Stromal cell of bone marrow (primary cell): ENCODE data around the gene ALDH2.
"Not testable (repeated sequence)": the region's sequence is repeated elsewhere in the genome, so short reads cannot be mapped to it uniquely, and the experiment has no call there.

Experiments
- DNase-seq: peaks from one replicate; pipeline ENCODE4 v3.0.0-alpha.2; 2012; ENCODE audit warnings: low read depth

The ALDH2 gene

DNA sequence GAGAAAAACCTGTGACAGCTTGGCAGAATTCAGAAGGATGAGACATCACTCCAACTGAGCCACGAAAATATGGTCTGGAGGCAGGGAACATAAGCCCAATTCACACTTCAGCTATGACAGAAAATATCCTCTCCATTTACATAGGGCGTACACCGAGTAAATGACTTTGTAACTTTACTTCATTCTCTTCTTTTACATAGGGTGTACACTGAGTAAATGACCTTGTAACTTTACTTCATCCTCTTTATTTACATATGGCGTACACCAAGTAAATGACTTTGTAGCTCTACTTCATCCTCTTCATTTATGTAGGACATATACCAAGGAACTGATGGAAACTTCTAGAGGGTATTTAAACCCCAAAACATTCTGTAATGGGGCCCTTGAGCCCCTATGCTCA lies 61.2 kb downstream of the ALDH2 start:
- DNase-seq: no peak

DNA sequence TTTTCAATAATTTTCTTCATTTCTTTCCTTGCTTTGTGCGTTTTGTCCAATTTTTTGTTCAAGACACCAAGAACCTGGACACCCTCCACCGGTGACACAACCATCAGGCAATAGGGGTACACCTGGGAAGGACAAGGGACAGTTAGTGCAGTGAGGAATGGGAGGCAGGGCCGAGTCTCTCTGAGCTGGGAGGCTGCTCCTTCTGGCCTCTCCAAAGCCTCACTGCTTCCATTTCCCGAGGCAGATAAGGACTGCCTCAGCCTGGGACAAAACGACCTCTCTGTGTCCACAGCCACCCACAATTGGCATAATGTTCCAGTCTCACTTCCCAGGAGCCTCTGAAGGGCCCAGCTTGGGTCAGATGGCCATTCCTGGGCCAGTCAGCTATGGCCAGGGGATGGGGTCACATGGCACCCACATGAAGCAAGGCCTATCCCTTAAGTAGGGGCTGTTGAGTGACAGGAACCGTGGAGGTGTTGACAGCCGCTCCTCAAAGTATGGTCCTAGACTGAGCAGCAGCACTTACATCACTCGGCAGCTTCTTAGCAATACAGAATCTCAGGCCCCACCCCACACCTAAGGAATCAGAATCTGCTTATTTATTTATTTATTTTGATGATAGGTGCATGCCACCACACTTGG lies 61.7 kb downstream of the ALDH2 start:
- no peak for DNase-seq

DNA sequence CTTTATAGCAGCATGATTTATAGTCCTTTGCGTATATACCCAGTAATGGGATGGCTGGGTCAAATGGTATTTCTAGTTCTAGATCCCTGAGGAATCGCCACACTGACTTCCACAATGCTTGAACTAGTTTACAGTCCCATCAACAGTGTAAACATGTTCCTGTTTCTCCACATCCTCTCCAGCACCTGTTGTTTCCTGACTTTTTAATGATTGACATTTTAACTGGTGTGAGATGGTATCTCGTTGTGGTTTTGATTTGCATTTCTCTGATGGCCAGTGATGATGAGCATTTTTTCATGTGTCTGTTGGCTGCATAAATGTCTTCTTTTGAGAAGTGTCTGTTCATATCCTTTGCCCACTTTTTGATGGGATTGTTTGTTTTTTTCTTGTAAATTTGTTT lies 62.9 kb downstream of the ALDH2 start:
- not testable (repeated sequence) for DNase-seq

DNA sequence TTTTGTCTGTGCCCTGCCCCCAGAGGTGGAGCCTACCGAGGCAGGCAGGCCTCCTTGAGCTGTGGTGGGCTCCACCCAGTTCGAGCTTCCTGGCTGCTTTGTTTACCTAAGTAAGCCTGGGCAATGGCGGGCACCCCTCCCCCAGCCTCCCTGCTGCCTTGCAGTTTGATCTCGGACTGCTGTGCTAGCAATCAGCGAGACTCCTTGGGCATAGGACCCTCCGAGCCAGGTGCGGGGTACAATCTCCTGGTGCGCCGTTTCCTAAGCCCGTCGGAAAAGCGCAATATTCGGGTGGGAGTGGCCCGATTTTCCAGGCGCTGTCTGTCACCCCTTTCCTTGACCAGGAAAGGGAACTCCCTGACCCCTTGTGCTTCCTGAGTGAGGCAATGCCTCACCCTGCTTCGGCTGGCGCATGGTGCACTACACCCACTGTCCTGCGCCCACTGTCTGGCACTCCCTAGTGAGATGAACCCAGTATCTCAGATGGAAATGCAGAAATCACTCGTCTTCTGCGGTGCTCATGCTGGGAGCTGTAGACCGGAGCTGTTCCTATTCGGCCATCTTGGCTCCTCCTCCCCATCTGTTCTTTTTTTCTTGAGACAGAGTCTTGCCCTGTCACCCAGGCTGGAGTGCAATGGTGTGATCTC lies 68.1 kb downstream of the ALDH2 start:
- DNase-seq: not testable (repeated sequence)

DNA sequence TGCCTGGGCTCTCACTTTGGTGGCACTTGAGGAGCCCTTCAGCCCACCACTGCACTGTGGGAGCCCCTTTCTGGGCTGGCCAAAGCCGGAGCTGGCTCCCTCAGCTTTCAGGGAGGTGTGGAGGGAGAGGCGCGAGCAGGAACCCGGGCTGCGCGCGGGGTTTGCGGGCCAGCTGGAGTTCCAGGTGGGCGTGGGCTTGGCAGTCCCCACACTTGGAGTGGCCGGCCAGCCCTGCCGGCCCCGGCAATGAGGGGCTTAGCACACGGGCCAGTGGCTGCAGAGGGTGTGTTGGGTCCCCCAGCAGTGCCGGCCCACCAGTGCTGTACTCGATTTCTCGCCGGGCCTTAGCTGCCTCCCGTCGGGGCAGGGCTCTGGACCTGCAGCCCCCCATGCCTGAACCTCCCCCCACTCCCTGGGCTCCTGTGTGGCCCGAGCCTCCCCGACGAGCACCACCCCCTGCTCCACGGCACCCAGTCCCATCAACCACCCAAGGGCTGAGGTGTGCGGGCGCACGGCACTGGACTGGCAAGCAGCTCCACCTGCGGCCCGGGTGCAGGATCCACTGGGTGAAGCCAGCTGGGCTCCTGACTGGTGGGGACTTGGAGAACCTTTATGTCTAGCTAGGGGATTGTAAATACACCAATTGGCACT lies 68.9 kb downstream of the ALDH2 start:
- DNase-seq: not testable (repeated sequence)

DNA sequence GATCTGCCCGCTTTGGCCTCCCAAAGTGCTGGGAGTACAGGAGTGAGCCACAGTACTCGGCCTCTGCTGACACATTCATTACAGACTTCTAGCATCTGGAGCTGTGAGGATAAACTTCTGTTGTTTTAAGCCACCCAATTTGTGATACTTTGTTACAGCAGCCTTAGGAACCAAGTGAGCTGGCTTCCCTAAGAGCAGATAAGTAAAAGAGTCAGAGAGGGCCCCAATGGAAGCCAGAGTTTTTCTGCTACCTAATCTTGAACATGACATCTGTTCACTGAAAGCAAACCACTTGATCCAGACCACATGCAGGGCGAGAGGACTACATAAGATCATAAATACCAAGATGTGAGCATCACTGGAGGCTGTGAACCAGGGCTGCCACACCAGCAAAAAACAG lies 71.6 kb downstream of the ALDH2 start:
- DNase-seq: no peak

DNA sequence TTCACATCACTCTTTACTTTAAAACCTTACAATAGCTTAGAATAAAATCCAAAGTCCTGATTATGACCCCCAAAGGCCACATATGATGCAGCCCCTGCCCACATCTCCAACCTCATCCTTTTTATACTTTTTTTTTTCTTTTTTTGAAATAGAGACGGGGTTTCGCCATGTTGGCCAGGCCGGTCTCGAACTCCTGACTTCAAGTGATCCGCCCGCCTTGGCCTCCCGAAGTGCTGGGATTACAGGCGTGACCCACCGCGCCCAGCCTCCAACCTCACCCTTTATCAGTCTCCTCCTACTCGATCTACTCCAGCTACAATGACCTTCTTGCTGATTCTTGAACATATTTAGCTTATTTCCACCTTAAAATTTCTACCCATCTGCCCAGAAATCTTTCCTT lies 74.1 kb downstream of the ALDH2 start:
- DNase-seq: no peak

DNA sequence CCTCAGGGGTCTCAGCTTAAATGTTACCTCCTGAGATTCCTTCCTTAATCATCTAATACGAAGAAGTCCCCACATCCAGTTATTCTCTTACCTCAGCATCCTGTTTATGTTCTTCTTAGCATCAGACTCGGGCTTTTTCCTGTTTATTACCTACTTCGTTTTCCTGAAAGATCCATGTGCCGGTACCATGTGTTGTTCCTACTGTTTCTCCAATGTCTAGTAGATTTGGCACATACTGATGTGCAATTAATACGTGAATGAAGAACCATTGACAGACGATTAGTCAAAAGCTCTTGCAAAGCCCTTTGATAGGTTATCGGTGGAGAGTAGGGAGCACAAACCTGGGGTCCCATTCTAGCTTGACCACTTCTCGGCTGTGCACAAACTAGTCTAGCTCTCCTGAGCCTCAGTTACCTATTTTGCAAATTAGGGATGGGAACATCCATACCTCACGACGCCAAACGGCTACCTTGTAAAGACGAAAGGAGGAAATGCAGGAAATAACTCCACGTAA lies 74.6 kb downstream of the ALDH2 start:
- no peak for DNase-seq

DNA sequence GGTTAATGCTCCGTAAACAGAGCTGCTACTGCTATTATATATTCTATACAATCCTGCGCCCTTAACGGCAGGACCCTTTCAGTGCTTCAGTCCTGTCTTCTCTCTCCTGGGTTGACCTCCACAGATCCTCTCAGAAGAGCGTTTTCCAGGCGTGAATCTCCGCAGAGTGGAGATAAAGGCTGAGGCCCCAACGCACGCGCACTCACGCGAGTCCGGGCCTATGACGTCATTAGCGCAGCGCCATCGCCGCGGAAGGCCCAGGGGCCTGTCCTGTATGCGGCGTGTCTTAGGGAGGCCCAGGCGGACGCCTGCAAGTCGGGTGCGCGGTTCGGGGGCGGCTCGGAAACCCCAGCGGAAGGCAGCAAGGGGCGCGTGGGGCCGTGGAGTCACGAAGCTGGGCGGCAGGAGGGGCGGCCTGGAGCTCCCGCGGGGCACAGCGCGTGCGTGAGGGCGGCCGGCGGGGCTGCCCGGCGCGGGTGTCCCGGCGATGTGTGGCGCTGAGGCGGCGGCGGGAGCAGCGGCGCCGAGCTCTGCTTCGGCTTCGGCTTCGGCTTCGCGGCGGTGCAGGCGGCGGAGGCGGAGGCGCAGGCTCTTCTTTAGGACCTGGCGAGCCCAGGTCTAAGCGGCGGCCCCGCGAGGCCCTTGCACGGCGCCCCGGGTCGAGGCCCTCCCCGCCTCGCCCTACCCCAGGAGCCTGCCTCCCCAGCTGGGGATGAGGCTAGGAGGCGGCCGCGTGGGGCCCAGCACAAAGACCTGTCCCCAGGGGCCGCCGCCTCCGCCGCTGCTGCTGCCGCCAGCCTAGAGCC lies 75.2 kb downstream of the ALDH2 start, which contains the start of gene MAPKAPK5:
MAPKAPK5 (plus strand) TSS at position 479 of the 806 bp plus-strand sequence. CDS start 506 bp downstream, outside the sequence.
- peak; percentile 80 for DNase-seq

DNA sequence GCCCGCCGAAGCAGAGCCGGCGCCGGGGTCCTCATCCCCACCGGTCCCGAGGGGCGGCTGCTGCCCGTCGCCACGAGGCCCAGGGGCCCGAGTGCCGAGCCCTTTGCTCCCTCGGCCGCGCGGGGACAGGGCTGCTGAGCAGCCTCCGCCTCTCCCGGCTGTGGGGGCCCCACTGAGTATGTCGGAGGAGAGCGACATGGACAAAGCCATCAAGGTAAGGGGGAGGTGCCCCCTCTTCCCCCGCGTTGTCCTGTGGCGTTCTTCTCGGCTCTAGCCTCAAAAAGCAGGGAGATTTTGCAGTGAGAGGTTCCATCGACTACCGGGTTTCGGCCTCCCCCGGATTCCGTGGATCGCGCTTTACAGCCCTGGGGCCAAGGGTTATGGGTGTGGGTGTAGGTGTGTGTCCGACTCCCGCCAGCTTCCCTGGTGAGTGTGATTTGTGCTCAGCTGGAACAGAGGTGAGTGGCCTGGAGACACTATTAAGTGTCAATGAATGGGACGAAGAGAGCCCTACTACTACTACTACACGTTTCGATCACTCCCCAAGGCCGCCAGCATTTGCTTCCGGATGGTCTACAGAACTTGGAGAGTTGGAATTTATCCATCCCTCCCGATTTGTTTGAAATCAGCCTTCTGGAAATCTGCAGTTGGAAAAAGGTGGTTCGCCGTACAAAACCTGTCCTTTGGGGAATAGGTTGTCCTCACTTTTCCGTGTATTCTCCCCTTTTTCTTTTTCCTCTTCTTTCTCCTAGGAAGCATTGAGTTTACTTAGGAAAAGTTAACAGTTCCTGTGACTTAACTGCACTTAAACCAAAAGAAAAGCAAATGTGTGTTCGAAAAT lies 76.0 kb downstream of the ALDH2 start:
- DNase-seq: no peak

DNA sequence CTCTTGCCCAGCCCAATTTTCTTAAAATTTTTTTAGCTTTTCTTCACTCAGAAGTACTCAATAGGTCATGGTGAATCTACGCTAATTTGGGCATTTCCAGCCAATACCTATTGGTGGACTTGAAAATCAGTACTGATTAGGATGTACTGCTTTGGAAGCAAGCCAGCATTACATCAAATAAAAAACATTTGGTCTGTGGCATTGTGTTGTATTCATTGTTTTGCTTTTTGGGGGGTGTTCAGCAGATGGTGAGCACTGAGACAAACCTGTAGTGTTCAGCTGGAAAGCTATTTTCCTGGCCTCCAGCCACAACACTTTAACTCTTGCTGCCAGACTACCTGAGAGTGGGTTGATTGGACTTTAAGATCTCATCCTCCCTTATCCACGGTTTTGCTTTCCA lies 79.3 kb downstream of the ALDH2 start:
- no peak for DNase-seq

DNA sequence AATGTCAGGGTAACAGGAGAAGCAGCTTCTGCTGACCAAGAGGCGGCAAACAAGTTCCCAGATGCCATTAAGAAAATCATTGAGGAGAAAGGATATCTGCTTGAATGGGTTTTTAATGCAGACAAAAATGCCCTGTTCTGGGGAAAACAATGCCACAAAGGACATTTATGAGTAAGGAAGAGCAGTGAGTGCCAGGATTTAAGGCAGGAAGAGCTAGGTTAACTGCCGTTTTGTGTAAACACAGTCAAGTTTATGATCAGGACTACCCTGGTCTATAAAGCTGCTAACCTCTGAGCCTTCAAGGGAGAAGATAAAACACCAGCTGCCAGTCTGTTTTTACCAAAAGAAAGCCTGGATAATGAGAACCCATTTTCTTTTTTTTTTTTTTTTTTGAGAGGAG lies 83.8 kb downstream of the ALDH2 start:
- no peak for DNase-seq

DNA sequence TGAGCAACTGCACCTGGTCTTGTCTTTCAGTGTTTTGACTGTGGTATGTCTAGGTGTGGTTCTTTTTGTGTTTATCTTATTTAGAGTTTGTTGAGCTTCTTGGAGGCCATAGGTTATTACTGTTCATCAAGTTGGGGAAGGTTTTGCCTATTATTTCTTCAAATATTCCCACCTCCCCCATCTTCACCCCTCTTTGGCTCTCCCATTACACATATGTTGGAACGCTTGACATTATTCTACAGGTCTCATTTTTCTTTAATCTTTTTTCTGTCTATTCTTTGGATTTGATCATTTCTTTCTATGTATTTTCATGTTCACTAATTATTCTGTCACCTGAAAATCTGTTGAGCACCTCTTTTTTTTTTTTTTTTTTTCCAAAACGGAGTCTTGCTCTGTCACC lies 91.5 kb downstream of the ALDH2 start:
- no peak for DNase-seq

DNA sequence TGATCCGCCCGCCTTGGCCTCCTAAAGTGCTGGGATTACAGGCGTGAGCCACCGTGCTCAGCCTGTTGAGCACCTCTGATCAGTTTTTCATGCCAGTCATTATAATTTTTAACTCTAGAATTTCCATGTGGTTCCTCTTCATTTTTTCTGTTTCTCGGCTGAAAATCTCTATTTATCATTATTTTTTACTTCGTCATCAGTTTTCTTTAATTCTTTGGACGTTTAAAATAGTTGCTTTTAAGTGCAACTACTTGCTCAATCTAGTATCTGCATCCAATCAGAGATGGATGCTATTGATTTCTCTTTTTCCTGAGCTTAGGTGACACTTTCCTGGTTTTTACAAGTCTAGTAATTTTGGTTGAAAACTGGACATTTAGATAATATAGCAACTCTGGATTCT lies 92.0 kb downstream of the ALDH2 start:
- no peak for DNase-seq

DNA sequence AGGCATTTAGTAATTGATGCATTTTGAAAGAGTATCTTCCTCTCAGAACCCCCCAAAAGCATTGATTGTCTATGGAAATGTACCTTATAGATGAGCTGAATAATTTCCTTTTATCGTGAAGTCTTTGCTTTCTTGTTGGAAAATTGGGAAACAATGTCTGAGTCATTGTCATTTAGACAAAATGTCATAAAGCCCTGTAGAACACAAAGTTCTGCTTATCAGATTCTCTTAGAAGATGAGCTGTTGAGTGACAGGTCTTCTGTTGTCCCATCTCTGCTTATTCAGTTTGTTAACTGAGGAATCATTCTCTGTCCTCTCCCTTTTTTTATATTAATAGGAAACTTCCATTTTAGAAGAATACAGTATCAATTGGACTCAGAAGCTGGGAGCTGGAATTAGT lies 98.2 kb downstream of the ALDH2 start:
- DNase-seq: no peak
